Fibroblast of mammary gland (primary cell): ENCODE results near the gene ILKAP.
"Not testable (repeated sequence)": the region's sequence is repeated elsewhere in the genome, so short reads cannot be mapped to it uniquely, and the experiment has no call there.

ENCODE experiments used
- DNase-seq: peaks from one replicate; pipeline ENCODE4 v3.0.0-alpha.2; 2010; ENCODE audit warnings: low read depth
- H3K4me3 ChIP-seq: 2 replicates; pipeline ENCODE4 v1.5.1; 2011; ENCODE audit warnings: low read depth, mild to moderate bottlenecking, low read length, moderate library complexity; ENCODE audit not compliant: control insufficient read depth
- TF ChIP-seq, protein P1 (sequence below): conservative IDR thresholded peaks from 2 replicates; pipeline ENCODE4 v1.5.1; 2011; ENCODE audit warnings: low read depth, low read length, inconsistent platforms; ENCODE audit not compliant: control insufficient read depth, insufficient read depth

The ILKAP gene

DNA sequence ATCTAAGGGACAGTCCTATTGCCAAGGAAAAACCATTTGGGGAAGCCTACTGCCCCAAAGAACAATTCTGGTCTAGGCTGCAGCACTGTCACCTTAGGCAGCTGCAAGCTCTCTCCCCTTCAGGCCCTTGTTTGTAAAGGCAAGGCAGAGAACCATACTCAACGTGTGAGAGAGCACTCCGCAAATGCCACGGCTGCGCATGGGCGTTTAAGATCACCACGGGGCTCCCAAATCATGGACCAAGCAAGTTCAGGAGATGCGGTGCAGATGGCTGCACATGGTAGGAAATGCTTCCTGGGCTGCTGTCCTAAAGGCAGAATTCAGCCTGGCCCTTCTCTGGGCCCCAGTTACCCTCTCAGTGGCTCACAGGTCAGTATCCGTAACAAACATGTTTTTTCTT lies 29.2 kb downstream of the ILKAP start:
- no peak for DNase-seq
- H3K4me3 ChIP-seq, result no peak overlapping the region
- TF ChIP-seq, protein P1, sequence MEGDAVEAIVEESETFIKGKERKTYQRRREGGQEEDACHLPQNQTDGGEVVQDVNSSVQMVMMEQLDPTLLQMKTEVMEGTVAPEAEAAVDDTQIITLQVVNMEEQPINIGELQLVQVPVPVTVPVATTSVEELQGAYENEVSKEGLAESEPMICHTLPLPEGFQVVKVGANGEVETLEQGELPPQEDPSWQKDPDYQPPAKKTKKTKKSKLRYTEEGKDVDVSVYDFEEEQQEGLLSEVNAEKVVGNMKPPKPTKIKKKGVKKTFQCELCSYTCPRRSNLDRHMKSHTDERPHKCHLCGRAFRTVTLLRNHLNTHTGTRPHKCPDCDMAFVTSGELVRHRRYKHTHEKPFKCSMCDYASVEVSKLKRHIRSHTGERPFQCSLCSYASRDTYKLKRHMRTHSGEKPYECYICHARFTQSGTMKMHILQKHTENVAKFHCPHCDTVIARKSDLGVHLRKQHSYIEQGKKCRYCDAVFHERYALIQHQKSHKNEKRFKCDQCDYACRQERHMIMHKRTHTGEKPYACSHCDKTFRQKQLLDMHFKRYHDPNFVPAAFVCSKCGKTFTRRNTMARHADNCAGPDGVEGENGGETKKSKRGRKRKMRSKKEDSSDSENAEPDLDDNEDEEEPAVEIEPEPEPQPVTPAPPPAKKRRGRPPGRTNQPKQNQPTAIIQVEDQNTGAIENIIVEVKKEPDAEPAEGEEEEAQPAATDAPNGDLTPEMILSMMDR, result no peak

DNA sequence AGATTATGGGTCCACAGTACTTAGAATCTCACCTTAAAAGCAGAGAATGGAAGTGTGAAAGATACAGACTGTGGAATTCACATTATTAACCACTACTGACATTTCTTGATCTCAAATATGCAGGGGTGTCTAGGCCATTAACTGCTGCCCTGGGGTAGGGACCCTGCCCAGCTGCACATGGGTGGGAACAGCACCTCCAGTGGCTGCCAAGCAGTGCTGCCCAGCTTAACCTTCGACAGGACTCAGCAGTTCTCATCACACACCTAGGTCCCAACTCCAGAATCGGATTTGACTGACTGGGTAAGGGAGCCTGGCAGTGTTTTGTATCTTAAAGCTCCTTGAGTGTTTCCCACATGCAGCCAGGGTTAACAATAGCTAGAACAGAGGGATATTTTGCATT lies 29.8 kb downstream of the ILKAP start:
- TF ChIP-seq, protein P1, result peak; percentile 22
- no peak for DNase-seq
- H3K4me3 ChIP-seq, result no peak overlapping the region

DNA sequence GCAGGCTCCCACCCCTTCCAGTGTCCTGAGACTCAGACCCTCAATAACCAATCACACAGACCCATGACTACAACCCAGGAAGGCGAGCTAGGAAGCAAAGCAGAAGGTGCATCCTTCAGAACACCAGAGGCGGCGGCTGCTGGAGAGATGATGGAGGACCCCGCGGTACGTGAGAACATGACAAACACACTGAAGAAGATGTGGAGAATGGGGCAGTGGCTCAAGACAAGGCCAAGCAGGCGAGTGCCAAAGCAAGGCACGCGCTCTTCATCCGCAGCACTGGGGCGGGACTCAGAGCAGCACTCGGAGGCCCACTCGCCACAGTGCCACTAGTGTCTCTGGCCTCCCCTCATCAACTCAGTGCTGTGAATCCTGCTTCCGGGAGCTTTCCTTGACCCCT lies 31.1 kb downstream of the ILKAP start:
- TF ChIP-seq, protein P1, result no peak
- H3K4me3 ChIP-seq, result no peak overlapping the region
- DNase-seq, result no peak

DNA sequence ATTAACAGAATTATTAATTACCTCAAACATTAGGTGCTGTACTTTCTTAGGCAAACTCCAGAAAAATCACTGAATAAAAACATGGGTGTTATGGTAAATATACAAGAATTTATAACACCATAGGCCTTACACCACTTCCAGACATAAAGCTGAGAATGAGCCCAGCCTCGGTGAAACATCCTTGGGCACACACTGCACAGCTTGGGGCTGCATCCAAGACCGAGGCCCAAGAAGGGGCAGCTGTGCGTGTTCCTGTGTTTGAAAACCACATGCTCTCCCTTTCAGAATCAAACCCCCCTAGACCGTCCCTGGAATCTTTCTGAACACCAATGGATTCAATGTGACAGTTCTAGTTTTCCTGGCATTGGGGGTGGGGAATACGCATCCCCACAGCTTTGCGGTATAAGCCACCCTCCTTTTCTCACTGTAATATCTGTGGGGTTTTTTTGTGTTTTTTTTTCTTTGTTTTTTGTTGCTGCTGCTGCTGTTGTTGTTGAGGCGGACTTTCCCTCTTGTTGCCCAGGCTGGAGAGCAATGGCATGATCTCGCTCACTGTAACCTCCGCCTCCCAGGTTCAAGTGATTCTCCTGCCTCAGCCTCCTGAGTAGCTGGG lies 31.8 kb downstream of the ILKAP start:
- DNase-seq, result no peak
- TF ChIP-seq, protein P1, result no peak
- H3K4me3 ChIP-seq, result no peak overlapping the region

DNA sequence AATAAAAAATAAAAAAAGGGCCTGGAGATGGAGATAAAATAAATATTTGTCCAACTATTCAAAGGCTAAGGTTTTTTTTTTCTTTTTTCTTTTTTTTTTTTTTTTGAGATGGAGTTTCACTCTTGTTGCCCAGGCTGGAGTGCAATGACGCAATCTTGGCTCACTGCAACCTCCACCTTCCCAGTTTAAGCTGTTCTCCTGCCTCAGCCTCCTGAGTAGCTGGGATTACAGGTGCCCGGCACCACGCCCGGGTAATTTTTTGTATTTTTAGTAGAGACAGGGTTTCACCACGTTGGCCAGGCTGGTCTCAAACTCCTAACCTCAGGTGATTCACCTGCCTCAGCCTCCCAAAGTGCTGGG lies 32.4 kb downstream of the ILKAP start:
- H3K4me3 ChIP-seq, DNase-seq: not testable (repeated sequence)

DNA sequence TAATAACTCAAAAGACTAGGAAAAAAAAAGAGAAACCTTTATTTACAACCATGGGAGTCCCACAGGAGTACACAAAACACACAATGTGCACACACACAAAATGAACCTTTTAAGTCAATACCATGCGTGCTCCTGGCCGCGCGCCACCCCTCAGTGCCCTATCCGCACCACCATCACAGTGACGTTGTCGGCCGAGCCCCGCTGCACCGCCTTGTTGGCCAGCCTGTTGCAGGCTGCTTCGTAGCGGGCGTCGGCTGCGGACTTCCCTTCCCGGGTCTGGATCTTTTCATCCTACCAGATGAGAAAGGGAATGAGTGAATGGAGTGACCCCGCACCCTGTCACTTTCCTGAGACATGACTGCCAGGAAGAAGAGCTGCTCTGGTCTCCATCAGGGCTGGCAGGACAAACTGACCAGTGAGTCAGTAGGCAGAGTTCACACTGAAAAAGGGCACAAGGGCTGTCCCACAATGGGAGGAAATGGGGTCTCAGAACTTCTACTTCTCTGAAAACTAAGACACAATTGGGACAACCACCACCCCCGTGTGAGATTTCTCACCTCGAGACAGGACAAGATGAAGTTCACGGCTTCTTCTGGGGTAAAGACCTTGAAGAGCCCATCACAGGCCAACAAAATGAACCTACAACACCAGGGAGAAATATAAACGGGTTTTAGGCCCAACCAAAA lies 33.0 kb downstream of the ILKAP start:
- peak; percentile 49 for DNase-seq
- no peak overlapping the region for H3K4me3 ChIP-seq
- TF ChIP-seq, protein P1, result no peak

DNA sequence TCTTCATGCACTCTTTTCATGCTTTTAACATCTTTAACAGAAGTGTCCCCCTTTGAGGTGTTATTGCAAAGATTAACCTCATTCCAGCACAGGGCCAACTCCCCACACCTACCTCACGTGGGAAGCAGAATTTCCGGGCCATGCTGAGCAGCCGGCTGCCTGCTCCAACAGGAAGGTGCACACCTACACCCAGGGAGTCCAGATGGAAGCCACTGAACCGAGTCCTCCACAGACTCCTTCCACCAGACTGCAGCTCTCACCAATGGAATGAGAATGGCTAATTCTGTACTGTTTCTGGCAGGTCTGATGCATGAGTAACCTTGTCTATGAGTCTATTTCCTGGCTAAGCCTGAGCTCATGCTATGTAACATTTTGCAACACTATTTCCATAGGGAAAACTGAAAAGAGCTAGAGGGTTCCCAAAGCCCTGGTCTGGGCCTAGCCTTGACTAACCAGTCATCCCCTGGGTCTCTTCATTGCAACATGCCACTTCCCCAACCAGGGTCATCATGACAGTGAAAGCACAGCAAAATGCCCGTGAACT lies 33.7 kb downstream of the ILKAP start:
- peak; percentile 100 for DNase-seq
- TF ChIP-seq, protein P1, result no peak
- H3K4me3 ChIP-seq, result peak overlapping the region; percentile 39
